HG03457 (cell line): ENCODE results near the gene TSPAN9.

Experiments
- ATAC-seq: cut with Tn5 transposase; IDR thresholded peaks from one replicate; pipeline ENCODE4 v1.9.1; 2021; ENCODE audit warnings: moderate number of reproducible peaks; ENCODE audit not compliant: unreplicated experiment

TSPAN9 gene

GRCh38 chr12:3202096-3202495 is 124.9 kb downstream of the TSPAN9 start:
- no peak for ATAC-seq

- no peak for ATAC-seq
Measured at GRCh38 chr12:3202734-3203446, 125.7 kb downstream of the TSPAN9 start.

- no peak for ATAC-seq
Measured at GRCh38 chr12:3203713-3204112, 126.5 kb downstream of the TSPAN9 start.

GRCh38 chr12:3204143-3204542 is 127.0 kb downstream of the TSPAN9 start:
- no peak for ATAC-seq

- ATAC-seq, result no peak
Measured at GRCh38 chr12:3204730-3205531, 127.8 kb downstream of the TSPAN9 start.

- ATAC-seq, result no peak
Measured at GRCh38 chr12:3205742-3206519, 128.8 kb downstream of the TSPAN9 start.

GRCh38 chr12:3206536-3207072 is 129.4 kb downstream of the TSPAN9 start:
- ATAC-seq, result no peak

GRCh38 chr12:3207175-3207574 is 130.0 kb downstream of the TSPAN9 start:
- no peak for ATAC-seq

GRCh38 chr12:3207858-3208257 is 130.7 kb downstream of the TSPAN9 start:
- no peak for ATAC-seq

- no peak for ATAC-seq
Measured at GRCh38 chr12:3213188-3213587, 136.0 kb downstream of the TSPAN9 start.

- ATAC-seq, result no peak
Measured at GRCh38 chr12:3213768-3214167, 136.6 kb downstream of the TSPAN9 start.

GRCh38 chr12:3214526-3215365 is 137.6 kb downstream of the TSPAN9 start:
- no peak for ATAC-seq

- ATAC-seq, result no peak
Measured at GRCh38 chr12:3215410-3215975, 138.3 kb downstream of the TSPAN9 start.

GRCh38 chr12:3216097-3216496 is 138.9 kb downstream of the TSPAN9 start:
- ATAC-seq, result no peak

GRCh38 chr12:3216726-3217682 is 139.8 kb downstream of the TSPAN9 start:
- no peak for ATAC-seq

GRCh38 chr12:3217683-3218079 is 140.5 kb downstream of the TSPAN9 start:
- ATAC-seq, result no peak

- ATAC-seq, result no peak
Measured at GRCh38 chr12:3218228-3219171, 141.3 kb downstream of the TSPAN9 start.

GRCh38 chr12:3219233-3219632 is 142.1 kb downstream of the TSPAN9 start:
- no peak for ATAC-seq
